ENCODE measurements around the gene ABCA8.
"Not testable (repeated sequence)": the region's sequence is repeated elsewhere in the genome, so short reads cannot be mapped to it uniquely, and the experiment has no call there.

The ABCA8 gene

DNA sequence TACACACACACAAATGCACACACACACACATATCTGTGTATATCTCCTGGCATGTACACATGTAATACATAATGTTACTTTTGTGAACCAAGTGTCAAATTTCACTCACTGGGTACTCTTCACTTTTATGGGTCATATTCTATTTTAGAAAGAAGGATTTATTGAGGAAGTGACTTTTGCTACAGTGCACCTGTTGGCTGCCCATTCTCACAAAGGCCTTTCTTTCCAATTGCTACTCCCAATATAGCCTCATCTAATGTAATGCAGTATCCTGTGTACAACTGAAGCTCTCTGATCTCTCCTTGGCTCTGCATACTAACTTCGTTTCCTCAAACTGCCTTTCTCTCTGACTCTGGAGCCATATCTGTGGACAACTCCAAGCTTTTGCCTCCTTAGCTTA lies 107.5 kb downstream of the ABCA8 start:
- peaks cover 18% of the 10 kb centered on the region for H3K36me3 Mint-ChIP-seq (ENCODE audit: low read depth)
- H3K27me3 Mint-ChIP-seq = peaks cover 24% of the 10 kb centered on the region
- peaks cover 34% of the 10 kb centered on the region for H3K9me3 Mint-ChIP-seq
- intact Hi-C loops (cut with micrococcal nuclease) = no loop called here
- H3K4me3 Mint-ChIP-seq = no peak overlapping the region
- peaks cover 24% of the 10 kb centered on the region for H3K4me1 Mint-ChIP-seq (ENCODE audit: low read depth)
- H3K27ac Mint-ChIP-seq = no peak overlapping the region

- H3K4me3 Mint-ChIP-seq = no peak overlapping the region
- H3K4me1 Mint-ChIP-seq (ENCODE audit: low read depth) = peaks cover 23% of the 10 kb centered on the region
- peaks cover 25% of the 10 kb centered on the region for H3K9me3 Mint-ChIP-seq
- intact Hi-C loops (cut with micrococcal nuclease) = no loop called here
- peak overlapping the region; percentile 37 for H3K27ac Mint-ChIP-seq
- peaks cover 14% of the 10 kb centered on the region for H3K27me3 Mint-ChIP-seq
- peaks cover 27% of the 10 kb centered on the region for H3K36me3 Mint-ChIP-seq (ENCODE audit: low read depth)
Measured at GRCh38 chr17:68843522-68843921, 111.7 kb downstream of the ABCA8 start.

GRCh38 chr17:68840073-68840472 lies 115.1 kb downstream of the ABCA8 start:
- peaks cover 23% of the 10 kb centered on the region for H3K9me3 Mint-ChIP-seq

GRCh38 chr17:68835071-68835470 lies 120.1 kb downstream of the ABCA8 start:
- Mint-ChIP-seq H3K4me1 (ENCODE audit: low read depth) (peaks cover 68% of the 10 kb centered on the region), H3K27me3 (no peaks in the 10 kb centered on the region)

More at GRCh38 chr17:68840073-68840472, 115.1 kb downstream of the ABCA8 start:
- H3K27ac Mint-ChIP-seq = no peak overlapping the region
- peaks cover 41% of the 10 kb centered on the region for H3K36me3 Mint-ChIP-seq (ENCODE audit: low read depth)
- no peak overlapping the region for H3K4me3 Mint-ChIP-seq
- intact Hi-C loops (cut with micrococcal nuclease) = no loop called here
- H3K27me3 Mint-ChIP-seq = peaks cover 7% of the 10 kb centered on the region
- H3K4me1 Mint-ChIP-seq (ENCODE audit: low read depth) = peaks cover 45% of the 10 kb centered on the region

DNA sequence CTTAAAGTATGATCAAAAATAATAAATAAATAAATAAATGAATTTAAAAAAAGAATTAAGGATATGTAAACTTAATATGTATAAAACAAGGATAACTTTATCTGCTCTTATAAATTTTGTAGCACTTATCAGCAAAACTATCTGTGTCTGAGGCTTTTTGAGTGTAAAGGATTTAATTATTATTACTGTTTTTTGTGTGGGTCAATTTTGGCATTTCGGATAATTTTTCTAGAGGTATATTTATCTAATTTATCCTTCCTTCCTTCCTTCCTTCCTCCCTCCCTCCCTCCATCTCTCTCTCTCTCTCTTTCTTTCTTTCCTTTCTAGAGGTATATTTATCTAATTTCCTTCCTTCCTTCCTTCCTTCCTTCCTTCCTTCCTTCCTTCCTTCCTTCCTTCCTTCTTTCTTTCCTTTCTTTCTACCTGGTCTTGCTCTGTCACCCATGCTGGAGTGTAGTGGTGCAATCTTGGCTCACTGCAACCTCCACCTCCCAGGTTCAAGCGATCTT lies 120.8 kb downstream of the ABCA8 start:
- H3K4me1 Mint-ChIP-seq (ENCODE audit: low read depth) = peaks cover 72% of the 10 kb centered on the region
- peak overlapping the region; percentile 93 for H3K27ac Mint-ChIP-seq
- H3K27me3 Mint-ChIP-seq = no peaks in the 10 kb centered on the region
- H3K4me3 Mint-ChIP-seq = no peak overlapping the region
- intact Hi-C loops (cut with micrococcal nuclease) = no loop called here
- peaks cover 36% of the 10 kb centered on the region for H3K9me3 Mint-ChIP-seq
- H3K36me3 Mint-ChIP-seq (ENCODE audit: low read depth) = peaks cover 58% of the 10 kb centered on the region

More at GRCh38 chr17:68835071-68835470, 120.1 kb downstream of the ABCA8 start:
- Mint-ChIP-seq H3K9me3 (peaks cover 36% of the 10 kb centered on the region), H3K36me3 (ENCODE audit: low read depth) (peaks cover 64% of the 10 kb centered on the region), H3K4me3 (no peak overlapping the region), H3K27ac (peak overlapping the region; percentile 93)
- intact Hi-C loops (cut with micrococcal nuclease) = loop anchor here (5.0 kb wide), 1 partner anchor 37 kb away; no protein-coding TSS in a partner anchor

- no peaks in the 10 kb centered on the region for H3K27me3 Mint-ChIP-seq
- intact Hi-C loops (cut with micrococcal nuclease) = no loop called here
- peak overlapping the region; percentile 93 for H3K27ac Mint-ChIP-seq
- peaks cover 83% of the 10 kb centered on the region for H3K4me1 Mint-ChIP-seq (ENCODE audit: low read depth)
- H3K4me3 Mint-ChIP-seq = no peak overlapping the region
- peaks cover 54% of the 10 kb centered on the region for H3K36me3 Mint-ChIP-seq (ENCODE audit: low read depth)
- H3K9me3 Mint-ChIP-seq = peaks cover 47% of the 10 kb centered on the region
Measured at GRCh38 chr17:68832109-68832802, 122.9 kb downstream of the ABCA8 start.

GRCh38 chr17:68831170-68831569 lies 124.0 kb downstream of the ABCA8 start:
- intact Hi-C loops (cut with micrococcal nuclease) = no loop called here
- Mint-ChIP-seq H3K4me1 (ENCODE audit: low read depth) (peaks cover 76% of the 10 kb centered on the region), H3K27me3 (no peaks in the 10 kb centered on the region), H3K4me3 (no peak overlapping the region), H3K36me3 (ENCODE audit: low read depth) (peaks cover 55% of the 10 kb centered on the region), H3K9me3 (peaks cover 45% of the 10 kb centered on the region), H3K27ac (peak overlapping the region; percentile 93)

DNA sequence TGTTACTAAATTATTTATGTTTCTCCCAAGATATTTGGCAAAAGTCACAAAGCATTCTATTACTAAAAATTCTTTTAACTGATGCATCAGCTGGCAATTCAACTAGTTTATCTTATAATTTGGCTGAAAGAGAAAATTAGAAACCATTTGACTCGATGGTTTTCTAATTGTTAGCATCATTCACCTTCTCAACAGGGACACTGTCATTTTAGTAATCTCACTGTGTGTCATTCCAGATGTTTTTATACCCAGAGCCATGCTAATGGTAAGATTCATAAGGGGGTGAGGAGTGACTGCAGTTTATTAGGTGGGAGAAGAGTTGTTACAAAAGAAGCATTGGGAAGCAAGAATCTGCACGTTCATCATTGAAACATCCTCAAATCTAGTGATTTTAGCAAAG lies 124.9 kb downstream of the ABCA8 start:
- H3K4me1 Mint-ChIP-seq (ENCODE audit: low read depth) = peaks cover 67% of the 10 kb centered on the region
- peak overlapping the region; percentile 93 for H3K27ac Mint-ChIP-seq
- H3K9me3 Mint-ChIP-seq = peaks cover 43% of the 10 kb centered on the region
- intact Hi-C loops (cut with micrococcal nuclease) = no loop called here
- no peaks in the 10 kb centered on the region for H3K27me3 Mint-ChIP-seq
- peaks cover 50% of the 10 kb centered on the region for H3K36me3 Mint-ChIP-seq (ENCODE audit: low read depth)
- H3K4me3 Mint-ChIP-seq = no peak overlapping the region

- Mint-ChIP-seq H3K4me1 (ENCODE audit: low read depth) (peaks cover 56% of the 10 kb centered on the region), H3K27me3 (no peaks in the 10 kb centered on the region), H3K4me3 (no peak overlapping the region), H3K27ac (peak overlapping the region; percentile 87), H3K9me3 (peaks cover 35% of the 10 kb centered on the region), H3K36me3 (ENCODE audit: low read depth) (peaks cover 43% of the 10 kb centered on the region)
- intact Hi-C loops (cut with micrococcal nuclease) = loop anchor here (5.0 kb wide), 1 partner anchor 37 kb away; no protein-coding TSS in a partner anchor
Measured at GRCh38 chr17:68829211-68829610, 126.0 kb downstream of the ABCA8 start.

- H3K27me3 Mint-ChIP-seq = no peaks in the 10 kb centered on the region
Measured at GRCh38 chr17:68824707-68825106, 130.5 kb downstream of the ABCA8 start.

GRCh38 chr17:68824185-68824584 lies 131.0 kb downstream of the ABCA8 start:
- H3K27ac Mint-ChIP-seq; H3K27me3 Mint-ChIP-seq; H3K4me3 Mint-ChIP-seq; intact Hi-C loops (cut with micrococcal nuclease): not testable (repeated sequence)
- H3K36me3 Mint-ChIP-seq (ENCODE audit: low read depth) = peaks cover 16% of the 10 kb centered on the region
- H3K4me1 Mint-ChIP-seq (ENCODE audit: low read depth) = peaks cover 35% of the 10 kb centered on the region
- H3K9me3 Mint-ChIP-seq = peaks cover 24% of the 10 kb centered on the region

More at GRCh38 chr17:68824707-68825106, 130.5 kb downstream of the ABCA8 start:
- Mint-ChIP-seq H3K9me3 (peaks cover 24% of the 10 kb centered on the region), H3K36me3 (ENCODE audit: low read depth) (peaks cover 16% of the 10 kb centered on the region), H3K4me3 (no peak overlapping the region), H3K27ac (no peak overlapping the region), H3K4me1 (ENCODE audit: low read depth) (peaks cover 39% of the 10 kb centered on the region)
- intact Hi-C loops (cut with micrococcal nuclease) = loop anchor here (5.0 kb wide), 1 partner anchor 32 kb away; no protein-coding TSS in a partner anchor

- Mint-ChIP-seq H3K4me3 (no peak overlapping the region), H3K9me3 (peaks cover 19% of the 10 kb centered on the region), H3K36me3 (ENCODE audit: low read depth) (peaks cover 12% of the 10 kb centered on the region), H3K27ac (peak overlapping the region; percentile 47), H3K4me1 (ENCODE audit: low read depth) (peaks cover 31% of the 10 kb centered on the region), H3K27me3 (no peaks in the 10 kb centered on the region)
- intact Hi-C loops (cut with micrococcal nuclease) = no loop called here
Measured at GRCh38 chr17:68822719-68823289, 132.4 kb downstream of the ABCA8 start.

DNA sequence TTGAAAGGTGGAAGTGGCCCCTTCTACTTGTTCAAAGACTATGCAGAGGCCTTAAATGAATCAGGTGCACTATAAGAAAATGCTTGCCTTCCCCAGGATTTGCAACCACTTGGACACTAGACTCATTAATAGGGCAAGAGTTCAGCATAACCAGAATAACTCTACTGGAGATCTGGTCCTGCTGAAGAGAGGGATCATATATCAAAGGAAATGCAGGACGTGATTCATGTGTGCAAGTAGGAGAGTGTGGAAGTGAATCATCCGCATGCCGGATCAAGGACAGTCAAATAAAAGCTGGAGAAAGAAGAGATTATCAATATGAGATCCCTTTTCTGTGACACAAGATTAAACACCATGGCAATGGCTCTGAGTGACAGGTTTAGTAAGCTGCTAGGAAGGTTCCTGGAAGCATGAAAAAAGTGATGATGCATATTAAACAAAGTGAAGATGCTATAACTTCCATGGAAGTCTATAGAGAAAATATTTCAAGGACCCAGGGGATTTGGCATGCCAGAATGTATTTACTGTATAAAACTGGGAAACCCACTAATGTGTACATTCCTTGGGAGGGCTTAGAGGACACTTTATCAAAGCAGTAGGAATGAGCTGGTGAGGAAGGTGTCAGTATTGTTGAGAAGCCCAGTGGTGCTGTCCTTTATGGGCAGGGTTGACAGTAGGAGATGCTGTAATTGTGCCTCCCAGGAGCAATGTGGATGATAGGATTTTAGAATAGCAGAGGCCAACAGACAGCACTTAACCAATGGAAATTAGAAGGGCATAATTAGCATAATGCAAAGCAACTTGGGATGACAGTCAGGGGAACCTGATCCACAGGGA lies 133.1 kb downstream of the ABCA8 start:
- peaks cover 34% of the 10 kb centered on the region for H3K4me1 Mint-ChIP-seq (ENCODE audit: low read depth)
- no peaks in the 10 kb centered on the region for H3K27me3 Mint-ChIP-seq
- H3K4me3 Mint-ChIP-seq = no peak overlapping the region
- intact Hi-C loops (cut with micrococcal nuclease) = no loop called here
- H3K9me3 Mint-ChIP-seq = peaks cover 11% of the 10 kb centered on the region
- H3K36me3 Mint-ChIP-seq (ENCODE audit: low read depth) = peaks cover 11% of the 10 kb centered on the region
- H3K27ac Mint-ChIP-seq = peak overlapping the region; percentile 47
